K562 (cell line): Measurements from ENCODE around the gene NRF1. TPM values are rescaled to one million over a fixed set of nuclear protein-coding genes. Genes with fewer than 3 reads are reported as not detected.

Source experiments
- DMBX1 ChIP-seq: fragments of 250-450 bp; sonication (Bioruptor Pico); IDR thresholded peaks from 2 replicates; pipeline ENCODE4 v1.8.0; 2022; ENCODE audit warnings: inconsistent platforms, mild to moderate bottlenecking, moderate library complexity, borderline replicate concordance
- NFRKB ChIP-seq: fragments of 450-650 bp; IDR thresholded peaks from 2 replicates; pipeline ENCODE4 v1.6.1; 2016; ENCODE audit warnings: low read depth
- SIRT6 ChIP-seq: IDR thresholded peaks from one replicate; pipeline ENCODE4 v1.6.1; 2012; ENCODE audit warnings: low read depth, mild to moderate bottlenecking, control low read depth, inconsistent platforms, low read length, moderate library complexity
- SP1 ChIP-seq: sonication (generic); formaldehyde crosslinking; IDR thresholded peaks from 2 replicates; pipeline ENCODE4 v1.8.1; 2022; ENCODE audit warnings: mild to moderate bottlenecking, missing genetic modification reagents
- polyA plus RNA-seq, 8 experiments: library from polyadenylated mRNA; depleted of rRNA in 4 of 8; stranded (reverse) in 5 of 8; unstranded in 3 of 8; fragments of >200 nt; fragmentation: Nextera tagmentation in 2 of 8; fragmentation: Illumina TruSeq in 1 of 8; extraction: Ambion mirVana in 2 of 8; extraction: Trizol in 1 of 8; gene quantifications; 2 replicates each; pipeline versions ENCODE4 v1.2.1 to v1.2.3, GENCODE V29; 2011 to 2014; ENCODE audit warnings: inconsistent platforms in 1 of 8, missing spikeins in 1 of 8
- total RNA-seq, 7 experiments: library from RNA; depleted of rRNA in 6 of 7; stranded (reverse); fragments of >200 nt in 6 of 7; fragmentation: Illumina TruSeq in 2 of 7; extraction: Trizol in 2 of 7; gene quantifications; 2 replicates each; pipeline versions ENCODE4 v1.2.1 to v1.2.3, GENCODE V29; 2011 to 2021; ENCODE audit warnings: low replicate concordance in 1 of 7
- TF ChIP-seq, protein P1 (sequence below): fragments of 450-650 bp; IDR thresholded peaks from 2 replicates; pipeline ENCODE4 v1.6.1; 2016; ENCODE audit warnings: mild to moderate bottlenecking, moderate library complexity
- TF ChIP-seq, protein P2 (sequence below), 2 experiments: fragments of 450-650 bp; formaldehyde crosslinking in 1 of 2; IDR thresholded peaks; 2 replicates each; pipeline versions ENCODE4 v1.4.0 to v1.6.1; 2014 to 2020; ENCODE audit warnings: mild to moderate bottlenecking in 2 of 2, borderline replicate concordance in 1 of 2, low read depth in 1 of 2

NRF1 gene
- total and polyA plus RNA-seq, 9 of the 15 experiments (the other 6 are each of a cell fraction or from before 2014, with no cell fraction given): 8.6 to 28.8 (median 20.3) TPM

DNA sequence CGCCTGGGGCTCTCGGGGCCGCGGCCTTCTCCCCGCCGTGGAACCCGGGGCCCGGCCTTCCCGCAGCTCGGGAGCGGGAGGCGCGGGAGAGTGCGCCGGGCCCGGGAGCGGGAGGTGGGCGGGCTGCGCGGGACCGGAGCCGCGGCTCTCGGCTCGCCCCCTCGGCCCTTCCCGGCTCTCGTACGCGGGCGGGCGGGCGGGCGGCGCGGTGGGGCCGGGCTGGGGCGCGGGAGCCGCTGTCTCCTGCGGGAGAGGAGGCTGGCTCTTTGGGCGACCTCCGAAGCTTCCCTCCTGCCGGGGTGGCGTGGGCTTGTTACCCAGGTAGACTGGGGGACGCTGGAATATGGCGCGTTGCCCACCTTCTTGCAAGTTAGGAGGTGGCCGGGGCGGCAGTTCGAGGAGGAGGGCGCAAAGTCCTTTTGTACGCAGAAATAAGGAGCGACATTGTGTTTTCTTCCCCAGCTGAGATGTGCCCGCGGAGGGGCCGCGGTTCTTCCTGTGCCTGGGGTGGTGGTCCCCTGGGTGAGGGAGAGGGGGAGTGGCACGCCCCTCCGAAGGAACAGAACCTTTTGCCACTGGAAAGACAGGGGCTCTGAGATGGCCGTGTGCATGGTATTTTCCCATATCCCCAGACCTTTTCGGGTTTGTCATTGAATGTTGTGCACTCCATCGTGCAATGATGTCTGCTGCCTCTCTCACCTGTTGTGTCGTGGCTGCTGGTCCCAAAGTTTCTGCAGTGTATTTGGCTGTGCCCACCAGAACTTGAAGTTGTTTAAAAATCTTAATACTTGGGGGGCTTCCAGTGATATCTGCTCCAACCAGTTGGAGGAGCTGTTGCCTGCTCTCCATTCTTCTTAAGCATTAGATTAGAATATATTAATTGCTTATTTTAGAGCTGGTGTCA is 844 bp downstream of the NRF1 start (continued):
- TF ChIP-seq, protein P1, sequence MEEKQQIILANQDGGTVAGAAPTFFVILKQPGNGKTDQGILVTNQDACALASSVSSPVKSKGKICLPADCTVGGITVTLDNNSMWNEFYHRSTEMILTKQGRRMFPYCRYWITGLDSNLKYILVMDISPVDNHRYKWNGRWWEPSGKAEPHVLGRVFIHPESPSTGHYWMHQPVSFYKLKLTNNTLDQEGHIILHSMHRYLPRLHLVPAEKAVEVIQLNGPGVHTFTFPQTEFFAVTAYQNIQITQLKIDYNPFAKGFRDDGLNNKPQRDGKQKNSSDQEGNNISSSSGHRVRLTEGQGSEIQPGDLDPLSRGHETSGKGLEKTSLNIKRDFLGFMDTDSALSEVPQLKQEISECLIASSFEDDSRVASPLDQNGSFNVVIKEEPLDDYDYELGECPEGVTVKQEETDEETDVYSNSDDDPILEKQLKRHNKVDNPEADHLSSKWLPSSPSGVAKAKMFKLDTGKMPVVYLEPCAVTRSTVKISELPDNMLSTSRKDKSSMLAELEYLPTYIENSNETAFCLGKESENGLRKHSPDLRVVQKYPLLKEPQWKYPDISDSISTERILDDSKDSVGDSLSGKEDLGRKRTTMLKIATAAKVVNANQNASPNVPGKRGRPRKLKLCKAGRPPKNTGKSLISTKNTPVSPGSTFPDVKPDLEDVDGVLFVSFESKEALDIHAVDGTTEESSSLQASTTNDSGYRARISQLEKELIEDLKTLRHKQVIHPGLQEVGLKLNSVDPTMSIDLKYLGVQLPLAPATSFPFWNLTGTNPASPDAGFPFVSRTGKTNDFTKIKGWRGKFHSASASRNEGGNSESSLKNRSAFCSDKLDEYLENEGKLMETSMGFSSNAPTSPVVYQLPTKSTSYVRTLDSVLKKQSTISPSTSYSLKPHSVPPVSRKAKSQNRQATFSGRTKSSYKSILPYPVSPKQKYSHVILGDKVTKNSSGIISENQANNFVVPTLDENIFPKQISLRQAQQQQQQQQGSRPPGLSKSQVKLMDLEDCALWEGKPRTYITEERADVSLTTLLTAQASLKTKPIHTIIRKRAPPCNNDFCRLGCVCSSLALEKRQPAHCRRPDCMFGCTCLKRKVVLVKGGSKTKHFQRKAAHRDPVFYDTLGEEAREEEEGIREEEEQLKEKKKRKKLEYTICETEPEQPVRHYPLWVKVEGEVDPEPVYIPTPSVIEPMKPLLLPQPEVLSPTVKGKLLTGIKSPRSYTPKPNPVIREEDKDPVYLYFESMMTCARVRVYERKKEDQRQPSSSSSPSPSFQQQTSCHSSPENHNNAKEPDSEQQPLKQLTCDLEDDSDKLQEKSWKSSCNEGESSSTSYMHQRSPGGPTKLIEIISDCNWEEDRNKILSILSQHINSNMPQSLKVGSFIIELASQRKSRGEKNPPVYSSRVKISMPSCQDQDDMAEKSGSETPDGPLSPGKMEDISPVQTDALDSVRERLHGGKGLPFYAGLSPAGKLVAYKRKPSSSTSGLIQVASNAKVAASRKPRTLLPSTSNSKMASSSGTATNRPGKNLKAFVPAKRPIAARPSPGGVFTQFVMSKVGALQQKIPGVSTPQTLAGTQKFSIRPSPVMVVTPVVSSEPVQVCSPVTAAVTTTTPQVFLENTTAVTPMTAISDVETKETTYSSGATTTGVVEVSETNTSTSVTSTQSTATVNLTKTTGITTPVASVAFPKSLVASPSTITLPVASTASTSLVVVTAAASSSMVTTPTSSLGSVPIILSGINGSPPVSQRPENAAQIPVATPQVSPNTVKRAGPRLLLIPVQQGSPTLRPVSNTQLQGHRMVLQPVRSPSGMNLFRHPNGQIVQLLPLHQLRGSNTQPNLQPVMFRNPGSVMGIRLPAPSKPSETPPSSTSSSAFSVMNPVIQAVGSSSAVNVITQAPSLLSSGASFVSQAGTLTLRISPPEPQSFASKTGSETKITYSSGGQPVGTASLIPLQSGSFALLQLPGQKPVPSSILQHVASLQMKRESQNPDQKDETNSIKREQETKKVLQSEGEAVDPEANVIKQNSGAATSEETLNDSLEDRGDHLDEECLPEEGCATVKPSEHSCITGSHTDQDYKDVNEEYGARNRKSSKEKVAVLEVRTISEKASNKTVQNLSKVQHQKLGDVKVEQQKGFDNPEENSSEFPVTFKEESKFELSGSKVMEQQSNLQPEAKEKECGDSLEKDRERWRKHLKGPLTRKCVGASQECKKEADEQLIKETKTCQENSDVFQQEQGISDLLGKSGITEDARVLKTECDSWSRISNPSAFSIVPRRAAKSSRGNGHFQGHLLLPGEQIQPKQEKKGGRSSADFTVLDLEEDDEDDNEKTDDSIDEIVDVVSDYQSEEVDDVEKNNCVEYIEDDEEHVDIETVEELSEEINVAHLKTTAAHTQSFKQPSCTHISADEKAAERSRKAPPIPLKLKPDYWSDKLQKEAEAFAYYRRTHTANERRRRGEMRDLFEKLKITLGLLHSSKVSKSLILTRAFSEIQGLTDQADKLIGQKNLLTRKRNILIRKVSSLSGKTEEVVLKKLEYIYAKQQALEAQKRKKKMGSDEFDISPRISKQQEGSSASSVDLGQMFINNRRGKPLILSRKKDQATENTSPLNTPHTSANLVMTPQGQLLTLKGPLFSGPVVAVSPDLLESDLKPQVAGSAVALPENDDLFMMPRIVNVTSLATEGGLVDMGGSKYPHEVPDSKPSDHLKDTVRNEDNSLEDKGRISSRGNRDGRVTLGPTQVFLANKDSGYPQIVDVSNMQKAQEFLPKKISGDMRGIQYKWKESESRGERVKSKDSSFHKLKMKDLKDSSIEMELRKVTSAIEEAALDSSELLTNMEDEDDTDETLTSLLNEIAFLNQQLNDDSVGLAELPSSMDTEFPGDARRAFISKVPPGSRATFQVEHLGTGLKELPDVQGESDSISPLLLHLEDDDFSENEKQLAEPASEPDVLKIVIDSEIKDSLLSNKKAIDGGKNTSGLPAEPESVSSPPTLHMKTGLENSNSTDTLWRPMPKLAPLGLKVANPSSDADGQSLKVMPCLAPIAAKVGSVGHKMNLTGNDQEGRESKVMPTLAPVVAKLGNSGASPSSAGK: no peak
- TF ChIP-seq DMBX1 (CRISPR knock-in tag) (no peak), NFRKB (0 out of 2 replicates have a peak, but pooled peaks have one; percentile 24), SIRT6 (no peak), SP1 (CRISPR knock-in tag) (peak; percentile 45; the same call in 1 of the 2 replicates)
- TF ChIP-seq, protein P2, sequence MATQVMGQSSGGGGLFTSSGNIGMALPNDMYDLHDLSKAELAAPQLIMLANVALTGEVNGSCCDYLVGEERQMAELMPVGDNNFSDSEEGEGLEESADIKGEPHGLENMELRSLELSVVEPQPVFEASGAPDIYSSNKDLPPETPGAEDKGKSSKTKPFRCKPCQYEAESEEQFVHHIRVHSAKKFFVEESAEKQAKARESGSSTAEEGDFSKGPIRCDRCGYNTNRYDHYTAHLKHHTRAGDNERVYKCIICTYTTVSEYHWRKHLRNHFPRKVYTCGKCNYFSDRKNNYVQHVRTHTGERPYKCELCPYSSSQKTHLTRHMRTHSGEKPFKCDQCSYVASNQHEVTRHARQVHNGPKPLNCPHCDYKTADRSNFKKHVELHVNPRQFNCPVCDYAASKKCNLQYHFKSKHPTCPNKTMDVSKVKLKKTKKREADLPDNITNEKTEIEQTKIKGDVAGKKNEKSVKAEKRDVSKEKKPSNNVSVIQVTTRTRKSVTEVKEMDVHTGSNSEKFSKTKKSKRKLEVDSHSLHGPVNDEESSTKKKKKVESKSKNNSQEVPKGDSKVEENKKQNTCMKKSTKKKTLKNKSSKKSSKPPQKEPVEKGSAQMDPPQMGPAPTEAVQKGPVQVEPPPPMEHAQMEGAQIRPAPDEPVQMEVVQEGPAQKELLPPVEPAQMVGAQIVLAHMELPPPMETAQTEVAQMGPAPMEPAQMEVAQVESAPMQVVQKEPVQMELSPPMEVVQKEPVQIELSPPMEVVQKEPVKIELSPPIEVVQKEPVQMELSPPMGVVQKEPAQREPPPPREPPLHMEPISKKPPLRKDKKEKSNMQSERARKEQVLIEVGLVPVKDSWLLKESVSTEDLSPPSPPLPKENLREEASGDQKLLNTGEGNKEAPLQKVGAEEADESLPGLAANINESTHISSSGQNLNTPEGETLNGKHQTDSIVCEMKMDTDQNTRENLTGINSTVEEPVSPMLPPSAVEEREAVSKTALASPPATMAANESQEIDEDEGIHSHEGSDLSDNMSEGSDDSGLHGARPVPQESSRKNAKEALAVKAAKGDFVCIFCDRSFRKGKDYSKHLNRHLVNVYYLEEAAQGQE (IDR thresholded peaks at IDR 0.05; ENCODE audit: borderline replicate concordance): peak; percentile 52; the same call in 1 of the 2 replicates
- TF ChIP-seq, protein P2 (CRISPR knock-in tag; IDR thresholded peaks at IDR 0.05; ENCODE audit: low read depth): no peak
